ENCODE data around the gene ACOX2. TPM values are rescaled to one million over a fixed set of nuclear protein-coding genes. Genes with fewer than 3 reads are reported as not detected.
A peak's percentile ranks its signal among the peaks of the same experiment; 100 is the strongest.

Gene ACOX2
- total RNA-seq, 2 experiments from 2014 or later, result not detected

DNA sequence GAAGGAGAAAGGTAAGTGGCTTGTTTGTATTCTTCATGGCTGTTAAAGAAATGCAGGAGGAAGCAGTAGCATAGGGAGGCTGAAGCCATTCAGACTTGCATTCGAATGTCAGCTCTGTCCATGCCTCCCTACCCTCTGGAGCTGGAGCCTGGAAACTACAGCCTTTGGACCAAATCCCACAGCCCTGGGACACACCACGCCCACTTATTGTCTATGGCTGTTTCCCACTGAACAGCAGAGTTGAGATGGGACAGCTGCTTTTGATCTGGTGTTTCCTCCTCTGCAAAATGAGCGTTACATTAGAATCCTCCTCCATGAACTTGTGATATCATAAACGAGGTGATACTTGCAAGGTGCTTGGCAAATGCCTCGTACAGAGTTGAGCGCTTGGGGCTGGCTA, 36.6 kb upstream of the ACOX2 start:
- H3K36me3 Mint-ChIP-seq, result no peaks in the 10 kb centered on the region
- DNase-seq, result no peak
- no peak overlapping the region for H3K4me3 Mint-ChIP-seq
- POLR2A ChIA-PET, result no interaction called here
- H3K27ac Mint-ChIP-seq, result no peak overlapping the region
- no peaks in the 10 kb centered on the region for H3K9me3 Mint-ChIP-seq
- ATAC-seq (ENCODE audit: low read depth), result no peak
- peaks cover 10% of the 10 kb centered on the region for H3K27me3 Mint-ChIP-seq
- peaks cover 3% of the 10 kb centered on the region for H3K4me1 Mint-ChIP-seq

DNA sequence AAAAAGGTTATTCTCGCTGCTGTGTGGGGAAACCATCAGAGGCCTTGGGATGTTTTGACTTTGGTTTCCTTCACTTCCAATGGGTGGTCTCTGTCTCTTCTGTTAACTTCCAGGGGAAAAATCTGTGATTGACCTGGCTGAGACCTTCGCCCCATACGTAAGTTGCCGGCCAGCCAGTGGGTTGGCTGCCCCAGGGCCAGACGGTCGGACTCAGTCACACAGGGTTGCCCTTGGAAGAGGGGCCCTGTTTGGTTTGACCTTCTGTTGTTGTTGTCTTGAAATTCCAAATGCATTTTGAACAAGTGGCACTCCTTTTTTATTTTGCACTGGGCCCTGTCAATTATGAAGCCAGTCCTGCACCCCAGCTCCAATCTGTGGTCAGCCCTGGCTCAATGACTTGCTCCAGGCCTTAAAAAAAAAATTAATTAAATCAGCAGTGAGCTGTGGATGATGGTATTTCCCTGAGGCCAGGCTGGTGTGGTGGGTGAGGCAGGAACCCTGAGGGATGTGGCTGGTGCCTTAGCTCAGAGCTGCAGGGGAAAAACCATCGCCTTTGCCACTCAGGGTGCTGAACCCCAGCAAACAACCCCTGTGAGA, 35.7 kb upstream of the ACOX2 start:
- H3K27me3 Mint-ChIP-seq, result peaks cover 10% of the 10 kb centered on the region
- POLR2A ChIA-PET, result no interaction called here
- DNase-seq, result no peak
- no peaks in the 10 kb centered on the region for H3K9me3 Mint-ChIP-seq
- no peaks in the 10 kb centered on the region for H3K36me3 Mint-ChIP-seq
- peaks cover 4% of the 10 kb centered on the region for H3K4me1 Mint-ChIP-seq
- no peak overlapping the region for H3K4me3 Mint-ChIP-seq
- H3K27ac Mint-ChIP-seq, result no peak overlapping the region
- ATAC-seq (ENCODE audit: low read depth), result no peak

- POLR2A ChIA-PET, result no interaction called here
- H3K9me3 Mint-ChIP-seq, result no peaks in the 10 kb centered on the region
- peaks cover 4% of the 10 kb centered on the region for H3K4me1 Mint-ChIP-seq
- ATAC-seq (ENCODE audit: low read depth), result no peak
- no peak overlapping the region for H3K27ac Mint-ChIP-seq
- no peak overlapping the region for H3K4me3 Mint-ChIP-seq
- DNase-seq, result no peak
- peaks cover 9% of the 10 kb centered on the region for H3K27me3 Mint-ChIP-seq
- H3K36me3 Mint-ChIP-seq, result no peaks in the 10 kb centered on the region
Measured at GRCh38 chr3:58572013-58572633, 35.1 kb upstream of the ACOX2 start.

DNA sequence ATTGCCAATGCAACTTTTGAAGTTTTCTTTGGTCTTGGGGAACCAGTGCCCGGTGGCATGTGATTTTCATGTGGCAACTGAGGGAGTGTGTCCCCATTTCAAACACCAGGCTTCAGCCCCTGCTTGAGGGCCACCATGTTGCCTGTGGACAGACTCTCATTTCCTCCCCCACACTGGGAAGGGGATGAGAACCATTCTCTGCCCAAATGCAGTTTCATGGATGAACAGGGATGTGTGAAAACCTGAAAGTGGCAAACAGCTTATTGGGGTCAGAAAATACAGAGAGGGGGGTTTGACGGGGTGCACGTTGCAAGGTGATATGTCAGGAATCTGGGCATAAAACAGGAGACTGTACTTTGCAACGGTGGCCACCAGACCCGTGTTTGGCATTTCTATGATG, 33.9 kb upstream of the ACOX2 start:
- POLR2A ChIA-PET, result no interaction called here
- H3K27me3 Mint-ChIP-seq, result peaks cover 2% of the 10 kb centered on the region
- no peaks in the 10 kb centered on the region for H3K9me3 Mint-ChIP-seq
- ATAC-seq (ENCODE audit: low read depth) (no peak), DNase-seq (no peak)
- H3K4me1 Mint-ChIP-seq, result peaks cover 4% of the 10 kb centered on the region
- no peaks in the 10 kb centered on the region for H3K36me3 Mint-ChIP-seq
- H3K4me3 Mint-ChIP-seq, result no peak overlapping the region
- no peak overlapping the region for H3K27ac Mint-ChIP-seq

GRCh38 chr3:58569287-58570001, 32.5 kb upstream of the ACOX2 start:
- Mint-ChIP-seq H3K27ac (no peak overlapping the region), H3K36me3 (no peaks in the 10 kb centered on the region), H3K4me1 (peaks cover 4% of the 10 kb centered on the region), H3K9me3 (no peaks in the 10 kb centered on the region), H3K27me3 (peaks cover 2% of the 10 kb centered on the region), H3K4me3 (no peak overlapping the region)
- DNase-seq, result no peak
- POLR2A ChIA-PET, result no interaction called here
- ATAC-seq (ENCODE audit: low read depth), result no peak

GRCh38 chr3:58568572-58569286, 31.7 kb upstream of the ACOX2 start:
- POLR2A ChIA-PET, result no interaction called here
- peak overlapping the region; percentile 33 for H3K4me3 Mint-ChIP-seq
- DNase-seq (peak; percentile 77), ATAC-seq (ENCODE audit: low read depth) (peak; percentile 52)
- H3K9me3 Mint-ChIP-seq, result no peaks in the 10 kb centered on the region
- no peak overlapping the region for H3K27ac Mint-ChIP-seq
- peaks cover 2% of the 10 kb centered on the region for H3K27me3 Mint-ChIP-seq
- H3K36me3 Mint-ChIP-seq, result no peaks in the 10 kb centered on the region
- H3K4me1 Mint-ChIP-seq, result peaks cover 4% of the 10 kb centered on the region

GRCh38 chr3:58567251-58567515, 30.2 kb upstream of the ACOX2 start:
- Mint-ChIP-seq H3K4me3 (no peak overlapping the region), H3K9me3 (no peaks in the 10 kb centered on the region), H3K36me3 (no peaks in the 10 kb centered on the region), H3K27ac (no peak overlapping the region), H3K4me1 (peaks cover 4% of the 10 kb centered on the region), H3K27me3 (peaks cover 2% of the 10 kb centered on the region)
- no peak for ATAC-seq (ENCODE audit: low read depth)
- POLR2A ChIA-PET, result no interaction called here
- no peak for DNase-seq

- no peaks in the 10 kb centered on the region for H3K9me3 Mint-ChIP-seq
- no peaks in the 10 kb centered on the region for H3K36me3 Mint-ChIP-seq
Measured at GRCh38 chr3:58566398-58567250, 29.6 kb upstream of the ACOX2 start.

DNA sequence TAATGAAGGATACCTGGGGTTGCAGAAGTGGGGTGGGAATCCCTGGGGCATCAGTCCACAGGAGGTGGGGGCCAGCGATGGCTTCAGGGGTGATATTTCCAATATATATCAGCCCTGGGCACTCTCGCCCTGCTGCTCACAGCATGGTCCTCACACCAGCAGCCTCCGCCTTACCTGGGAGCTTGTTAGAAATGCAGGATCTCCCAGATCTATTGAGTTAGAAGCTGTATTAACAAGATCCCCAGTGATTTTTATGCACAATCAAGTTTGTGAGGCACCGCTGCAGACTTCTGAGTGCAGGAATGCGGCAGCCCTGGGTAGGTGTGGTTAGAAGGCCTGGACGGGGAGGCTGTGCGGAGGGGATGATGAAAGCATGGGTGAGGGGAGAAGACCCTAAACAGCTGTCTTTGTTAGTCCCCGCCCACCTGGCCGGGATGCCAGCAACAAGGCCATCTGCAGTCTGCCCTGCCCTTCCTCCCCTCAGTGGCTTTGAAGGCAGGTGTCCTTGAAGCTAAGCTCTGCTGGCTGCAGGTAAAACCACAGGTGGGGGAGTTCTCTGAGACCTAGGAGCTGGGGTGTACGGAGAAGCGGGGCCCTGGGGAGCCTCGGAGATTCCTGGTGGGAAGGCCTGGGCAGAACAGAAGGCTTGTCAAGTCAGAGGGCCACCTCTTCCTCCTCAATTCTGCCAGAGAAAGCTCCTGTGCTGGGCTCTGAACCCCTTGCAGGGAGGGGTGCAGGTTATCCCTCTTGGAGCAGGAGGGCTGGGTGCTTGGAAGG, 28.8 kb upstream of the ACOX2 start:
- no peaks in the 10 kb centered on the region for H3K9me3 Mint-ChIP-seq
- H3K27me3 Mint-ChIP-seq, result peaks cover 2% of the 10 kb centered on the region
- ATAC-seq (ENCODE audit: low read depth) (no peak), DNase-seq (no peak)
- no peak overlapping the region for H3K4me3 Mint-ChIP-seq
- POLR2A ChIA-PET, result no interaction called here
- no peak overlapping the region for H3K27ac Mint-ChIP-seq
- H3K4me1 Mint-ChIP-seq, result peaks cover 4% of the 10 kb centered on the region
- H3K36me3 Mint-ChIP-seq, result no peaks in the 10 kb centered on the region

More at GRCh38 chr3:58566398-58567250, 29.6 kb upstream of the ACOX2 start:
- no peak overlapping the region for H3K4me3 Mint-ChIP-seq
- POLR2A ChIA-PET, result no interaction called here
- DNase-seq (no peak), ATAC-seq (ENCODE audit: low read depth) (no peak)
- peaks cover 4% of the 10 kb centered on the region for H3K4me1 Mint-ChIP-seq
- H3K27ac Mint-ChIP-seq, result no peak overlapping the region
- peaks cover 2% of the 10 kb centered on the region for H3K27me3 Mint-ChIP-seq

GRCh38 chr3:58564456-58565160, 27.6 kb upstream of the ACOX2 start:
- Mint-ChIP-seq H3K9me3 (no peaks in the 10 kb centered on the region), H3K4me3 (no peak overlapping the region), H3K27ac (no peak overlapping the region), H3K36me3 (no peaks in the 10 kb centered on the region), H3K27me3 (no peaks in the 10 kb centered on the region), H3K4me1 (peaks cover 4% of the 10 kb centered on the region)
- DNase-seq (no peak), ATAC-seq (ENCODE audit: low read depth) (no peak)
- POLR2A ChIA-PET, result no interaction called here

GRCh38 chr3:58564054-58564453, 27.1 kb upstream of the ACOX2 start:
- H3K9me3 Mint-ChIP-seq, result no peaks in the 10 kb centered on the region
- peaks cover 4% of the 10 kb centered on the region for H3K4me1 Mint-ChIP-seq
- DNase-seq, result no peak
- no peaks in the 10 kb centered on the region for H3K36me3 Mint-ChIP-seq
- ATAC-seq (ENCODE audit: low read depth), result no peak
- no peaks in the 10 kb centered on the region for H3K27me3 Mint-ChIP-seq
- H3K27ac Mint-ChIP-seq, result no peak overlapping the region
- no peak overlapping the region for H3K4me3 Mint-ChIP-seq
- POLR2A ChIA-PET, result no interaction called here

GRCh38 chr3:58563386-58564035, 26.5 kb upstream of the ACOX2 start:
- Mint-ChIP-seq H3K27me3 (no peaks in the 10 kb centered on the region), H3K4me1 (no peaks in the 10 kb centered on the region), H3K27ac (peak overlapping the region; percentile 4), H3K36me3 (no peaks in the 10 kb centered on the region), H3K9me3 (no peaks in the 10 kb centered on the region), H3K4me3 (no peak overlapping the region)
- POLR2A ChIA-PET, result no interaction called here
- ATAC-seq (ENCODE audit: low read depth), result no peak
- no peak for DNase-seq
